GM12878 (cell line): ENCODE results near the gene CRYBB1. TPM values are rescaled to one million over a fixed set of nuclear protein-coding genes. Genes with fewer than 3 reads are reported as not detected.

ENCODE experiments used
- ATAC-seq: fragments of 200-7000 bp; cut with Tn5 transposase; 3 replicates; pipeline ENCODE4 v1.9.1; 2020; ENCODE audit warnings: mild to moderate bottlenecking, moderate library complexity
- BruUV-seq: library from RNA; stranded (reverse); fragments of 400-500 nt; replicated peaks from 2 replicates; lab custom pipeline; 2021; lab: Mats Ljungman, UMichigan
- CTCF ChIA-PET: fragments of 300-600 bp; sonication (Branson Sonifier 250); formaldehyde crosslinking; extraction: SDS; loops from one replicate; lab custom pipeline; 2021; ENCODE audit warnings: inconsistent platforms; lab: Yijun Ruan, JAX
- POLR2A ChIA-PET: fragments of 350-600 bp; formaldehyde crosslinking; extraction: SDS; loops from one replicate; lab custom pipeline; 2021; ENCODE audit warnings: inconsistent platforms; lab: Charles Lee
- RAD21 ChIA-PET: fragments of 300-600 bp; sonication (Branson Sonifier 250); formaldehyde crosslinking; loops from one replicate; lab custom pipeline; 2023; ENCODE audit warnings: antibody characterized with exemption; ENCODE audit not compliant: unreplicated experiment; lab: Charles Lee
- SMC1A ChIA-PET: fragments of 300-600 bp; sonication (Branson Sonifier 250); formaldehyde crosslinking; loops from one replicate; lab custom pipeline; 2023; ENCODE audit not compliant: unreplicated experiment, uncharacterized antibody; lab: Charles Lee
- DNase-seq: peaks from one replicate; pipeline ENCODE4 v3.0.0-alpha.2; 2011; ENCODE audit warnings: low read depth, low spot score
- FAIRE-seq: peaks from 3 replicates; lab custom pipeline; 2011; peaks lifted over from hg19 to GRCh38; lab: Jason Lieb, UNC
- H2AFZ ChIP-seq: 2 replicates; pipeline ENCODE4 v1.6.0; 2011; ENCODE audit warnings: low read depth, low read length, control low read depth; ENCODE audit not compliant: control insufficient read depth
- H3K27ac ChIP-seq: 2 replicates; pipeline ENCODE4 v1.5.1; 2011; ENCODE audit warnings: control low read depth; ENCODE audit not compliant: control insufficient read depth, insufficient read depth
- H3K27me3 ChIP-seq, 2 experiments: replicated peaks in 1 of 2; 2 replicates each; pipeline versions ENCODE4 v1.6.0 to v1.6.1; 2011; ENCODE audit warnings: low read length in 1 of 2; ENCODE audit not compliant: control insufficient read depth in 2 of 2, insufficient read depth in 2 of 2
- H3K36me3 ChIP-seq, 2 experiments: 2 replicates each; pipeline ENCODE4 v1.5.1; 2011; ENCODE audit warnings: low read length in 1 of 2; ENCODE audit not compliant: control insufficient read depth in 2 of 2, insufficient read depth in 2 of 2
- H3K4me1 ChIP-seq: 2 replicates; pipeline ENCODE4 v1.6.1; 2011; ENCODE audit warnings: mild to moderate bottlenecking, low read length, moderate library complexity, mixed read lengths; ENCODE audit not compliant: control insufficient read depth, insufficient read depth
- H3K4me2 ChIP-seq: 2 replicates; pipeline ENCODE4 v1.6.0; 2011; ENCODE audit warnings: control low read depth; ENCODE audit not compliant: control insufficient read depth, insufficient read depth
- H3K4me3 ChIP-seq: fragments of 200-600 bp; sonication (generic); 2 replicates; pipeline ENCODE4 v1.5.1; 2016
- H3K79me2 ChIP-seq: 2 replicates; pipeline ENCODE4 v1.6.0; 2011; ENCODE audit warnings: low read length; ENCODE audit not compliant: control insufficient read depth, insufficient read depth
- H3K9ac ChIP-seq: 2 replicates; pipeline ENCODE4 v1.8.0; 2011; ENCODE audit warnings: low read length, control low read depth, mixed read lengths; ENCODE audit not compliant: control insufficient read depth, insufficient read depth
- H3K9me3 ChIP-seq: replicated peaks from 3 replicates; pipeline ENCODE4 v1.5.1; 2011; ENCODE audit warnings: mild to moderate bottlenecking, low read length; ENCODE audit not compliant: control insufficient read depth, insufficient read depth
- H4K20me1 ChIP-seq: 2 replicates; pipeline ENCODE4 v1.6.0; 2011; ENCODE audit not compliant: control insufficient read depth, insufficient read depth
- FOXM1 ChIP-seq: IDR thresholded peaks from 2 replicates; pipeline ENCODE4 v1.6.1; 2012; ENCODE audit warnings: low read depth, mild to moderate bottlenecking, inconsistent platforms, low read length, moderate library complexity
- HDGF ChIP-seq: fragments of 450-650 bp; IDR thresholded peaks from 2 replicates; pipeline ENCODE4 v1.6.1; 2016; ENCODE audit warnings: antibody characterized with exemption
- NRF1 ChIP-seq: conservative IDR thresholded peaks from 2 replicates; pipeline ENCODE4 v1.6.1; 2011; ENCODE audit warnings: mild to moderate bottlenecking, low read depth, low read length, improper control_type of control experiment
- whole genome bisulfite sequencing: methylation state at CpG from one replicate; pipeline ENCODE4 v1.1.6; 2016; ENCODE audit warnings: low lambda C conversion rate; ENCODE audit not compliant: insufficient replicate concordance, insufficient coverage; ENCODE audit errors: missing lambda C conversion rate; 5-methylcytosine and 5-hydroxymethylcytosine counted together
- in situ Hi-C: fragments of 300-500 bp; cut with MboI; formaldehyde crosslinking; loops from 9 replicates; pipeline ENCODE4 v1.14.3; 2018; ENCODE audit warnings: mixed read lengths
- intact Hi-C: fragments of 100-400 bp; cut with micrococcal nuclease; formaldehyde crosslinking; loops from one replicate; pipeline ENCODE4 v1.14.2; 2022; ENCODE audit not compliant: unreplicated experiment
- polyA plus RNA-seq, 11 experiments: library from polyadenylated mRNA; depleted of rRNA in 4 of 11; unstranded in 6 of 11; stranded (reverse) in 5 of 11; fragments of >200 nt; fragmentation: Nextera tagmentation in 4 of 11; fragmentation: Illumina TruSeq in 1 of 11; extraction: Ambion mirVana in 4 of 11; extraction: Trizol in 1 of 11; gene quantifications; 1 replicate in 1 of 11; 2 replicates in 10 of 11; pipeline versions ENCODE4 v1.2.1 to v1.2.3, GENCODE V29; 2011 to 2016; ENCODE audit warnings: inconsistent platforms in 2 of 11, missing spikeins in 2 of 11, low read depth in 1 of 11
- total RNA-seq, 4 experiments: library from RNA; depleted of rRNA in 3 of 4; stranded (reverse); fragments of >200 nt in 3 of 4; fragmentation: Illumina TruSeq in 1 of 4; extraction: Trizol in 1 of 4; gene quantifications; 2 replicates each; pipeline versions ENCODE4 v1.2.1 to v1.2.3, GENCODE V29; 2013 to 2021
- TF ChIP-seq, protein P1 (sequence below): fragments of 450-650 bp; IDR thresholded peaks from 2 replicates; pipeline ENCODE4 v1.6.1; 2016; ENCODE audit warnings: mild to moderate bottlenecking, moderate library complexity, borderline replicate concordance
- TF ChIP-seq, protein P2 (sequence below): fragments of 450-650 bp; formaldehyde crosslinking; IDR thresholded peaks from 2 replicates; pipeline ENCODE4 v1.4.0; 2020; ENCODE audit warnings: mild to moderate bottlenecking, moderate library complexity

Gene CRYBB1
- total and polyA plus RNA-seq, 10 of the 15 experiments (the other 5 are each of a cell fraction or from before 2014, with no cell fraction given) = 0.09 to 0.64 (median 0.23) TPM; not detected in 5

DNA sequence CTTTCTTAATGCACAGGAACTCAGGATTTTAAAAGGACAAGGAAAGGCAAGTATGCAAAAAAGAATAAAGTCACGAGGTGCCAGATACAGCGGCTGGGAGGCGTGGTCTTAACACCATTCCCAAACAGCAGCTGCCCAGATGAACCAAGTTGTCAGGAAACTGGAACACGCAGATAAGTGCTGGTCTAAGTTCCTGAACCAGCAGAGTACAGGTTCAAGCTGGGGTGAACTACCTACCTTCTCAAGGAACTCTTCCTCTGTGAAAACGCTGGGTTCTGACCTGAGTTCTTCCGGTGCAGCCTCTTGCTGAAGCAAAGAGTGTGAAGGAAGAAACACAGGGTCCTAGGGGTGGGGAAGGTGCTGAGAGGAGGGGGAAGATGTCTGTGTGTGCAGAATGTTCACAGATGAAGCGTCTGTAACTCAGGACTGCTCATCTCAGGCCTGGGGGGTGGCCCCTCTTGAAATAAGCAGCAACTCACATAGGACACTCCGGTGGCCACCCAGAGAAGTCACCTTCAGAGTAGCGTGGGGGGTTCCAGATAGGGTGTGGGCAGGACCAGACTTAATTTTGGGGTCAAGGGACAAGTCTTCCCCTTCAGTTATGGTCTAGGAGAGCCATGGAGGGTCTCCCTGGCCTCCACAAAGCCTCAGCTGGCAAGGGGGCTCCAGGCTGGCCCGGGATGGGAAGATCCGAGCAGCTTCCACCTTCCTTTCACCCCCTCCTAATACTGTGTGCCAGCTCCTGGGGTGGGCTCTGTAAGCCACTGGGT lies 31.1 kb downstream of the CRYBB1 start:
- Histone ChIP-seq H3K79me2 (peaks cover 32% of the 10 kb centered on the region), H4K20me1 (no peaks in the 10 kb centered on the region), H3K4me1 (peaks cover 27% of the 10 kb centered on the region), H3K27ac (0 out of 2 replicates have a peak overlapping the region, but pooled peaks have one; percentile 13), H3K36me3 (peaks cover 2 to 7% of the 10 kb centered on the region in 2 experiments), H3K9me3 (no peaks in the 10 kb centered on the region), H3K4me3 (no peak overlapping the region; the same call in 1 of the 2 replicates), H2AFZ (peak overlapping the region; percentile 38; the same call in 1 of the 2 replicates), H3K9ac (peak overlapping the region; percentile 48; the same call in 1 of the 2 replicates), H3K4me2 (peak overlapping the region; percentile 61), H3K27me3 (no peaks in the 10 kb centered on the region)
- ChIA-PET CTCF (no interaction called here), POLR2A (no interaction called here), SMC1A (no interaction called here), RAD21 (no interaction called here)
- WGBS = 80% methylated on average over 10 of the region's 11 CpGs
- ATAC-seq (no peak), DNase-seq (no peak), FAIRE-seq (no peak)
- in situ Hi-C loops (no loop called here), intact Hi-C loops (no loop called here)
- TF ChIP-seq, protein P1, sequence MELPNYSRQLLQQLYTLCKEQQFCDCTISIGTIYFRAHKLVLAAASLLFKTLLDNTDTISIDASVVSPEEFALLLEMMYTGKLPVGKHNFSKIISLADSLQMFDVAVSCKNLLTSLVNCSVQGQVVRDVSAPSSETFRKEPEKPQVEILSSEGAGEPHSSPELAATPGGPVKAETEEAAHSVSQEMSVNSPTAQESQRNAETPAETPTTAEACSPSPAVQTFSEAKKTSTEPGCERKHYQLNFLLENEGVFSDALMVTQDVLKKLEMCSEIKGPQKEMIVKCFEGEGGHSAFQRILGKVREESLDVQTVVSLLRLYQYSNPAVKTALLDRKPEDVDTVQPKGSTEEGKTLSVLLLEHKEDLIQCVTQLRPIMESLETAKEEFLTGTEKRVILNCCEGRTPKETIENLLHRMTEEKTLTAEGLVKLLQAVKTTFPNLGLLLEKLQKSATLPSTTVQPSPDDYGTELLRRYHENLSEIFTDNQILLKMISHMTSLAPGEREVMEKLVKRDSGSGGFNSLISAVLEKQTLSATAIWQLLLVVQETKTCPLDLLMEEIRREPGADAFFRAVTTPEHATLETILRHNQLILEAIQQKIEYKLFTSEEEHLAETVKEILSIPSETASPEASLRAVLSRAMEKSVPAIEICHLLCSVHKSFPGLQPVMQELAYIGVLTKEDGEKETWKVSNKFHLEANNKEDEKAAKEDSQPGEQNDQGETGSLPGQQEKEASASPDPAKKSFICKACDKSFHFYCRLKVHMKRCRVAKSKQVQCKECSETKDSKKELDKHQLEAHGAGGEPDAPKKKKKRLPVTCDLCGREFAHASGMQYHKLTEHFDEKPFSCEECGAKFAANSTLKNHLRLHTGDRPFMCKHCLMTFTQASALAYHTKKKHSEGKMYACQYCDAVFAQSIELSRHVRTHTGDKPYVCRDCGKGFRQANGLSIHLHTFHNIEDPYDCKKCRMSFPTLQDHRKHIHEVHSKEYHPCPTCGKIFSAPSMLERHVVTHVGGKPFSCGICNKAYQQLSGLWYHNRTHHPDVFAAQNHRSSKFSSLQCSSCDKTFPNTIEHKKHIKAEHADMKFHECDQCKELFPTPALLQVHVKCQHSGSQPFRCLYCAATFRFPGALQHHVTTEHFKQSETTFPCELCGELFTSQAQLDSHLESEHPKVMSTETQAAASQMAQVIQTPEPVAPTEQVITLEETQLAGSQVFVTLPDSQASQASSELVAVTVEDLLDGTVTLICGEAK = no peak
- no peak for TF ChIP-seq FOXM1
- TF ChIP-seq, protein P2, sequence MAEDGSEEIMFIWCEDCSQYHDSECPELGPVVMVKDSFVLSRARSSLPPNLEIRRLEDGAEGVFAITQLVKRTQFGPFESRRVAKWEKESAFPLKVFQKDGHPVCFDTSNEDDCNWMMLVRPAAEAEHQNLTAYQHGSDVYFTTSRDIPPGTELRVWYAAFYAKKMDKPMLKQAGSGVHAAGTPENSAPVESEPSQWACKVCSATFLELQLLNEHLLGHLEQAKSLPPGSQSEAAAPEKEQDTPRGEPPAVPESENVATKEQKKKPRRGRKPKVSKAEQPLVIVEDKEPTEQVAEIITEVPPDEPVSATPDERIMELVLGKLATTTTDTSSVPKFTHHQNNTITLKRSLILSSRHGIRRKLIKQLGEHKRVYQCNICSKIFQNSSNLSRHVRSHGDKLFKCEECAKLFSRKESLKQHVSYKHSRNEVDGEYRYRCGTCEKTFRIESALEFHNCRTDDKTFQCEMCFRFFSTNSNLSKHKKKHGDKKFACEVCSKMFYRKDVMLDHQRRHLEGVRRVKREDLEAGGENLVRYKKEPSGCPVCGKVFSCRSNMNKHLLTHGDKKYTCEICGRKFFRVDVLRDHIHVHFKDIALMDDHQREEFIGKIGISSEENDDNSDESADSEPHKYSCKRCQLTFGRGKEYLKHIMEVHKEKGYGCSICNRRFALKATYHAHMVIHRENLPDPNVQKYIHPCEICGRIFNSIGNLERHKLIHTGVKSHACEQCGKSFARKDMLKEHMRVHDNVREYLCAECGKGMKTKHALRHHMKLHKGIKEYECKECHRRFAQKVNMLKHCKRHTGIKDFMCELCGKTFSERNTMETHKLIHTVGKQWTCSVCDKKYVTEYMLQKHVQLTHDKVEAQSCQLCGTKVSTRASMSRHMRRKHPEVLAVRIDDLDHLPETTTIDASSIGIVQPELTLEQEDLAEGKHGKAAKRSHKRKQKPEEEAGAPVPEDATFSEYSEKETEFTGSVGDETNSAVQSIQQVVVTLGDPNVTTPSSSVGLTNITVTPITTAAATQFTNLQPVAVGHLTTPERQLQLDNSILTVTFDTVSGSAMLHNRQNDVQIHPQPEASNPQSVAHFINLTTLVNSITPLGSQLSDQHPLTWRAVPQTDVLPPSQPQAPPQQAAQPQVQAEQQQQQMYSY (CRISPR knock-in tag) = no peak
- no peak for TF ChIP-seq NRF1
- no peak for TF ChIP-seq HDGF
- TSS peak; percentile 52 for BruUV-seq
